GM21576 (cell line): ENCODE measurements around the gene ARHGAP36.

Source experiments
- ATAC-seq: cut with Tn5 transposase; IDR thresholded peaks from one replicate; pipeline ENCODE4 v1.9.1; 2021; ENCODE audit warnings: mild to moderate bottlenecking, moderate library complexity; ENCODE audit not compliant: unreplicated experiment

Gene ARHGAP36

DNA sequence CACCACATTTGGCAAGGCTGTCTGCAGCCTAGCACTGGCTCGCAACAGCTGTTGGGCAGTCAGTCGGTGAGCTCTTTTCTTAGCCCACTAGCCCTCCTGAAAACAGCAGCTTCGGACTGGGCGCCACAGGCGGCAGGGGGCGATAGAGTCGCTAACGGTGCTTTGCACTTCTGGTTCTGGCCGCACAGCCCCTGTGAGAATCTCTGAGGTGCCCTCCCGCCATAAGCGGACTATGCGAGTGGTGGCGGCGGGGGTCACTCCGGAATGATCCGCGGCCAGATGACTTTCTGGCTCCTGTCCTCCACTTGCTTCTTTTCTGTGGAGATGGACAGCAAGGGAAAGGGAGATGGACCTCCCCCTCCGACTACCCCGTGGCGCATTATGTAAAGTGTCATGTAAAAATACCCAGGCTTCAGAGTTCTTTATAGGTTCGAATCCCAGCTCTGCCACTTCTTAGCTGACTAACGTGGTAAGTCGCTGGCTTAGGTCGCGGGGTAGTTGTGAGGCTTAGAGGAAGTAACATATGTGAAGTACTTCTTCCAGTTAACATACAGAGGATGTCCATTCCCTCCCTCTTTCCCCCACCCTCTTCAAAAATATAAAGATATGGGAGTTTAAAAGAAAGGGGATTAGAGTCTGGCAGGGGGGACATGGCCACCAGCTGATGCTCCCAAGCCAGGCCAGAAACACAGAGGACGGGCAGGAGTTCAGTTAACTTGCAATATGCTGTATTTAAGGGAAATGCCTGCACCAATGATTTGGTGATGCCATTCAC is 11.0 kb downstream of the ARHGAP36 start:
- ATAC-seq: peak; percentile 62

- ATAC-seq: no peak
These were observed 14.9 kb downstream of the ARHGAP36 start for GRCh38 chrX:131072871-131073571.

DNA sequence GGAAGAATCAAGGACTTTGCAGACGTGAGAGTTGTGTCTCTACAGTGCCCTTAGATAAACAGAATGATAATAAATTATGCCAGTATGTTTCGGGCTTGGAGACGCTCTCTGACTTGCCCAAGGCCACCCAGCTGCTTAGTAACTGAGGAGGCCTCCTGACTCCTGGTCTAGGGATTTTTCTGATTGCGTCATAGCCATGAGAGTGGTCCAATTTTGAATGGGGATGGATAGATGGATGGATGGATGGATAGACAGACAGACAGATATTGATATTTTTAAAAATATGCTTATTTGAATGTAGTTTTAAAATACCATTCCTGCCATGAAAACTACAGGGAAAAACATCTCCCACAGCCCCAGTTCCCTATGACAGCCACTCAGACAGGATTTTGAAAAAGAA is 15.5 kb downstream of the ARHGAP36 start:
- no peak for ATAC-seq

DNA sequence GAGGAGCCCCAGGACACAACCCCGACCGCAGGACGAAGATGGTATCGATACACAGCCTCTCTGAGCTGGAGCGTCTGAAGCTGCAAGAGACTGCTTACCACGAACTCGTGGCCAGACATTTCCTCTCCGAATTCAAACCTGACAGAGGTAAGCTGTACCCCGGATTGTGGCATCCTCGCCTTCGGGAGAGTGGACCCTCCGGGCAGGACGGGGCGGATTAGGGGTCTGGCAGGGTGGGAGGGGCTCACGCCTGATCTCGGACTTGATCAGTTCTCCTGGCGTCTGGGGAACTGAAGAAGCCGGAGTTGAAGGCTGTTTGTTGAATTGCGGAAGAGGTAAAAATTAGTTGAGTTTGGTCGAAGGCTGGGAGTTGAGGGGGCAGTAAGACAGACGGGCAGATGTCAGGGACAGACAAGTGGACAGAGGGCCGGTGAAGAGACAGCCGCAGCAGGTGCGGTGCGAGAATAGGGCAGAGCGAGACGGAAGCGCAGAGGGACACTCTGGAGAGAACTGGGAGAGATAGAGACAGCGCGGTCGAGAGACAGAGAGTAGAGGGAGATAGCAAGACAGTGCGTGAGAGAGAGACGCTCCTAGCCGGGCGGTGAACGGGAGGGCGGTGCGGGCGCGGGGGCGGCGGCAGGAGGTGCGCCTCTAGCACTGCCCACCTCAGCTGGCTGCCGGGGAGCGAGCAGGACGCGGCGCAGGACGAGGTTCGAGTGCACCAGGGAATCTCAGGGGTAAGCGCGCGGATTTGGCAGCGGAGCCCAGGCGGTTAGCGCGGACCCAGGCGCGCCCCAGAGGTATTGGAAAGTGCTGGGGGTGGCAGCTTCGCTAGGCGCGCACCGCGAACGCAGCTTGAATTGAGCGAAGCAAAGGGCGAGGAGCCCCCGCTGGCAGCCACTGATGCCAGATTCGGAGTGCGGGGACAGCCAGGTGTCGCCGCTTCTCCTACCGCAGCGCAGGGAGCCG is 23.9 kb downstream of the ARHGAP36 start:
- ATAC-seq: no peak

DNA sequence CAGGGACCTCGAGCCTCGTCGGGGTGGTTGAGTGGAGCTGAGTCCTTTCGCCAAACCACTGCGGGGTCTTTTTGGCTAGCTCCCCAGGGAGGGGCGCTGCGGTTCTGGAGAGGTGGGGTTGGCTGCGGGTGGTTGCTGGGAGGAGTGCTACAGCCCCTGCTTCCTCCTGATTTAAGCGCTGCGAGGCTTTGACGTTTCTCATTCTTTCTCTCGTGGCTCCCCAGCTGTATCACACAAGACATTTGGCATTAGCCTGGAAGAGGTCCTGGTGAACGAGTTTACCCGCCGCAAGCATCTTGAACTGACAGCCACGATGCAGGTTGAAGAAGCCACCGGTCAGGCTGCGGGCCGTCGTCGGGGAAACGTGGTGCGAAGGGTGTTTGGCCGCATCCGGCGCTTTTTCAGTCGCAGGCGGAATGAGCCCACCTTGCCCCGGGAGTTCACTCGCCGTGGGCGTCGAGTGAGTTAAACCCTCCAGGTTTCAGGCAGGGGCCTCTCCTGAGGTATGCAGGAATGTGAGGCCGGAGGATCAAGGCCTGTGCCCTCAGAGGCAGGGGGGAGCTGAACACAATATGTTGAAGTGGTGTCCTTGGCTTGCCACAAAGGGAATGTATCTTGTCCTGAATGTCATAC is 25.5 kb downstream of the ARHGAP36 start:
- no peak for ATAC-seq

- ATAC-seq: no peak
These were observed 26.0 kb downstream of the ARHGAP36 start for GRCh38 chrX:131084145-131084544.

GRCh38 chrX:131136776-131137175 is 78.6 kb downstream of the ARHGAP36 start:
- no peak for ATAC-seq

DNA sequence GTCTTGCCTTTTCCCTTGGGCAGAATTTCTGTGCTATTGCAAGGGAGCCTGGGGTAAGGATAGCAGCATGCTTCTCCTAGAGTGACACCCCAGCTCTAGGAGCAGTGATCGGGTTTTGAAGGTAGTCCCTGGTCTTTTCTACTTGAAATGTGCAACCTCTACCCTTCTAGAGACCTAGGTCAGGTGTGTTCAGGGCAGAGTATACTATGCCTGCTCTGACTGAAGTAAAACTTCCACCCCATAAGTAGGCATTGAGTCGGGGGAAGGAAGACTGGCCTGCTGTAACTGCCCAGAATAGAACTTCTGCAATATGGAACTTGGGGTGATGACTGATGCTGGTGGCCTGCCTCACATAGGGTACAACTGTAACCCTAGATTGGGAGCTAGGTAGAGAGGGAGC is 80.9 kb downstream of the ARHGAP36 start:
- ATAC-seq: no peak
